OCI-M1 (cell line): ENCODE data around the gene GBF1.

Experiments used
- DNase-seq: peaks from one replicate; lab custom pipeline; 2025; lab: John Stamatoyannopoulos, UW

GBF1 gene

DNA sequence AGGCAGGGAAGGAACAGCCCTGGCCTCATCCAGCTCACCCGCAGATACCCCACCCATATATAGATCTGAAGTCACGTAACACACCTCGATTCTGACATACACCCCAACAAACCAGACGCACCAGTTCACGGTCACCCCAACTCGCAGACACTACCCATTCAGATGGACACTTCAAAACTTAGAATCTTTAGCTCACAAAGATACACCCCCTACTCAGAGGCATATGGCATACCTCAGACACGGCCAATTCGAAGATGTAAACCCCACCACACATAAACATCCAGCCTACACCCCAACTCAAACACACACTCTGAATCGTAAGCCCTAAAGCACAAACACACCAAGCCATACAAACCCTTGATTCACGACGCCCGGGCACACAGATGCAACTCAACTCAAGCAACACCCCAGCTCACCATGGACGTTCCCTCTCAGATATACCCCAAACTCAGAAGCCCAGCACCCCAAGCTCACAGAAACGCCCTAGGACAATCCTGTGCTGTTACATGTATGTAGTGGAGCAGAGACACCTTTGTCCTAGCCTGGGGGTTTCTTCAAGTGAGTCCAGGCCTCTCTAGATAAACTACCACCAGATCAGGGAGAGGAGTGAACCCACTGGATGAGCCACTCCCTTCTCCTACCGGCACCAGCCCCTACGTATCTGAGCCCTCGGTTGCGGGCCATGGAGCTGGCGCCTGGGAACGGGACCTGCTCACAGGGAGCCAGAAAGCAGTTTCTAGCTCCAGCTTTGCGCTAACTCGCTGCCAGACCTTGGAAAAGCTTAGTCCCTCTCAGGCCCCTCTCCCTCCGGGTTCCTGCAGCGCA is 164.5 kb downstream of the GBF1 start:
- no peak for DNase-seq

DNA sequence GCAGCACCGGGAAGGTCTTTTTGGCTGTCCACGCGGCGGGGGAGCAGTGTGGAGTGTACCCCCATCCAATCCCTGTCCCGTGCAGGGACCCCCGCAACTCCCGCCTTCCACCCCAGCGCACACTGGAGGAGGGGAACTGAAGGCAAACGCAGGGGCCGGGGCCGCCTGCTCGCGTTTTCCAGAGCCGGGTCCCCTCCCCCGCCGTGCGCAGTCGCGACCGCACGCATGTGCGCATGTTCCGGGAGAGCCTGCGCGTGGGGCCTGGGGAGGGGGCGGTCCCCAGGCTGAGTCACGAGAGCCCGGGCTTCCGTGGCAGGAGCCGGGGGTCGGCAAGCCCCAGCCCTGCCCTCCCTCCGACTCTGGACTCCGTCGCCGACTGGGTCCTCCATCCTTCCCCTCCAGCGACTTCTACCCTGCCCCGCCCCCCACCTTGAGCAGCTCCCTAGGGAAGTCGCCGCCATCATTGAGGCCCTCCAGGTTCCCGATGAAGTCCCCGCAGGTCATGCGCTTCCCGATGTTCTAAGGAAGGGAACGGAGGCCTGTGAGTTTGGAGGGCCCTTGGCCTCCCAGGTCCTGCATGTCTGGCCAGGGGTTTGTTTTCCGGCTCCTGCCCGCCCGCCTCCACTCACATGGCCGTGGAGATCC is 165.2 kb downstream of the GBF1 start:
- no peak for DNase-seq

DNA sequence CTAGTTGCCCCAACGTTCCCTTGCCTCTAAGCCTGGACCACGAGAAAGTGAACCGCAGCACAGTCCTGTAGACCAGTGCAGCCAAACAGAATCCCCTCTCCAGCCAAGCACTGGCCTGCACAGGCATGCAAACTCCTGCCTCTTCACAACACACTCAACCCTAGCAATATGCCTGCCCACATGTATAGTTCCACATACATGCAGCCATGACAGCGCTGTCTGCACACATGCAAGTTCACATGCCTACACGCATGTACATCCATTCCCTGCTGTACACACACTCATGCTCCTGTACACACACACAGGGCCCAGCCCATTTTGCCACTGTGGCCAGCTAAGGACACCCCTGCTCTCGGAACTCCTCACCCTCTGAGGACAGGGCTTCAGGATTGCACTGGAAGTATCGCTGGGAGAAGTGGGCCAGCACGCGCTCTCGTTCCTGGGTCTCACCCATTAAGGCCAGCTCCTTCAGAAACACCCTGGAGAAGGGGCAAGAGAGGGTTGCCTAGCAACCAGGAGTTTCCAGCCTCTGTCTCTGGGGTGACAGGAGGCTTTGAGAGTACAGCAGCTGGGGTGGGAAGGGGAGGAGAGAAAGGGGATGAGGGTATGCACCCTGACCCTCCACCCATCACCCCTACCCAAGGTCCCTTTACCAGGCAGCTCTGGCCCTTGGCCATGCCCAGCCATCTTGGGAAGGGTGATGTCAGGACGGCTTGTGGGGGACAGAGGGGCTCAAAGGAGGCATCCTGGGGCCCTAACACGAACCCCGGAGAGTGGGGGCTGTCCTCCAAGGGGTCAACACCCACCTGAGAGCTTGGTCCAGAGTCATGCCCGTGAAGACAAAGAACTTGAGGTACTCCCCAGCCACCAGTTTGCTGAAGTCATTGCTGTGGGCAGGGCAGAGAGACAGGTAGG is 166.3 kb downstream of the GBF1 start:
- DNase-seq, result no peak

DNA sequence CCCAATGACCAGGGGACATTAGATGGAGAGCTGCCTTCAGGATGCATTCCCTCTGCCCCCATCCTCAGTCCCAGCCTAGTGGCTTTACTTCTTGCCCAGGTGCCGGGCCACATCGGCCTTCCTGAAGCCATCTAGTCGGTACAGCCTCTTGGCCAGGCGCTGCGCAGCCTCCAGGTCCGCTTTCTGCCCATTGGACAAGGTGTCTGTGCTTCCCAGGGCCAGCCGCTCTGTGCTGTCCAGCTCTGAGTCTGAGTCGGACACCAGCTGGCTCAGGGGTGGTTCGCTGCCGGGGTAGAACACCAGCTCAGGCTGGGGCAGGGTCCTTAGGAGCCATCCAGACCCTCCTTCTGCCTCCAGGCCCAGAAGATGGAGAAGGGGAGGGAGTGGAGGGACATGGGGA is 167.0 kb downstream of the GBF1 start:
- no peak for DNase-seq

DNA sequence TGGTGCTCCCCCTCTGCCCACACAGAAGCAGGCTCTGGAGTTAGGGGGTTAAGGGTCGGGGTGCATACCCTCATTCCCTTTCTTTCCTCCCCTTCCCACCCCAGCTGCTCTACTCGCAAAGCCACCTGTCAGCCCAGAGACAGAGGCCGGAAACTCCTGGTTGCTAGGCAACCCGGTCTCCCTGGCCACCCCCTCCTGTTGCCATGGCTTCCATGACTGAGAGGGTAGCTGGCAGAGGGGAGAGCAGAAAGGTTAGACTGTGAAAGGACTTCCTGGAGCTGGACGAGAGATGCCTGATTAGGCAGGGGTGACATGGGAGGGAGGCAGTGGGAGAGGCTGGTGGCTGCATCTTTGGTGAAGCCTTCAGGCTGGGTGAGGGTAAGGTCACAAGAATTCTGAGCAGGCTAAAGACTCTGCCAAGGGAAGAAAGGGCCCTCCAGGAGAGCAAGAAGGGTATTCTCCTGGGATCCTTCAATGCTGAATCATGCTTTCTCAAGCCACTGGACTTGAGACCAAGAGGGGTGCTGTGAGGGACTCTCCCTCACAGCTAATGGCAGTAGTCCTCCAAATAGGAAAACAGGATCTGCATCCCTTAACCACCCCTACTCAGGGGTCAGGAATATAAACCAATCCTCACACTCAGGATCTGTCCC is 167.8 kb downstream of the GBF1 start:
- DNase-seq, result peak; percentile 34

DNA sequence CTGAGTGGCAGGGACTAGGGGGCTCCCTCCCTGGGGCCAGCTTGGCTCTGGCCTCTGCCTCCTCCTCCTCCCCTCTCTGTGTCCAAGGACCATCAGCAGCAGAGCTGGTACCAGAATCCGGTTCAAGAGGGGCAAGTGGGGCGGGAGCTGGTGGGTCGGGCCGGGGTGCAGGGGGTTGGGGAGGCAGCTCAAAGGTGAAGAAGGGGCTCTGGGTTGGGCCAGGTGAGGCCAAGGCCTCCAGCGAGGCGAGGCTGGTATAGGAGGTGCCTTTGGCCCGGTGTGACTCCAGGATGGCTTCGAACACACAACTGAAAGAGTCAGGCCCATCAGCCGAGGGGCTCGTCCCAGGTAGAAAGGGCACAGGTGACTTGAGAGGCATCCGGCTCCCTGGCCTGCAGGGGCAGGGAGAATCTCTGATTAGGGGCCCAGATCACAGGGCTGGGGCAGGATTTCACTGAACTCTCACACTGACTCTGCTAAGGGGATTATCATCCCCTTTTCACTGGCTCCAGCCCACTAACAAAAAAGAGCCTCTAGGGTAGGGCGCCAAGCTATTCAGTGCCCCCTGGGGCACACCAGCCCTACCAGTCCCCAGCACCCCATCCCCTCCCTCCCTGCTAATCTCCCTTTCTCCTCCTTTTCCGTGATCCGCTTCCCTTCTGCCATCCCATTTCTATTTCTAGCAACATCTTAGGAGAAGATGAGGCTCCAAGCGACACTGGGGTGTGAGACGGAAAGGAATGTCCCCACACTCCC is 168.7 kb downstream of the GBF1 start:
- DNase-seq, result no peak

DNA sequence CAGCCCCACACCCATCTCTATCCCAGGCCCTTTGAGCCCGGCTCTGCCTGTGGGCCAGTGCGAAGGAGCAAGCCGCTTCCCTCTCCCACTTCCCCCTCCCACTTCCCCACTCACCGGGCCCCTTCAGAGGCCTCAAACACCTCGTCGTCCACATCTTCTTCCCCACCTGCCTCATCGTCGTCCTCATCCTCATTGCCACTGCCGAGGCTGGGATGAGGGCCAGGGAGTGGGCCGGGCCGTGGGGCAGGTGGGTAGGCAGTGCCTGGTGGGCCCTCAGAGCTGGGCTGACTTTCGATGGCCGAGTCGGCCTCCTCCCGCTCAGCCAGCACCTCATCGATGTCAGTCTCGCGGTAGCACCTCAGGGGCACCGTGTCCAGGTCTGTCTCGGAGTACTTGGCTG is 169.4 kb downstream of the GBF1 start:
- no peak for DNase-seq

DNA sequence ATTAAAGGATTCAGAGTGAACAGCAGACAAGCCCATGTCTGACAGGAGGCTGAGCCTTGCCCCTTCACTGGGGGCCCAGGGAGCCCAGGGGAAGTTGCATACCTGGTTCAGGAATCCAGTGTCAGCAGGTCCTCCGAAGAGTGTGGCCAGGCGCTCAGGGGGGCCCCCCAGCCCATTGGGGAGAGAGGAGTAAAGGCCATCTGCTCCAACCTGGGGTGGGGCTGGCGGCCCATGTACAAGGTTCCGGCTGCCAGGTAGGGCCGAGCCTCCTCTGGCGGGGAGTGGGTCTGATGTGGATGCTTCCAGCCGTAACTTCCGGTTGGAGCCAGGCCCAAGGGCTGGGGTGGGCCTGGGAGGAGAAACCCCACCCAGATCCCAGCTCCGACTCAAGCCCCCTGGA is 171.0 kb downstream of the GBF1 start:
- no peak for DNase-seq

DNA sequence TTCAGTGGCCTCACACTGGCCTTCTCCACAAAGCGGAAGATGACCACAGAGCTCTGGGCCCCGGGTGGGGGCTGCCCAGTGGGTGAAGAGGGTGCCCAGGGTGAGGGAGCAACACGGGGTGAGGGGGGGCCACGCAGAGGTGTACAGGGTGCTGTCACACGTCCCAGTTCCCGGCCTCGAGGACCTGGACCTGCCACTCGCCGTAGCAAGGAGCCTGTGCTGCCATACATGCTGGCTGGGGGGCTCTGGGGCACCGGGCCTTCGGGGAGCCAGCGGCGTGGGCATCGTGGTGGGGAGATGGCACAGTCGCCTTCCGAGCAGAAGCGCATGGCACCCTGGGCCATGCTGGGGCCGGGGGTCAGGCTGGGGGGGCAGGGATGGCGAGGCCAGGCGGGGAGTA is 171.4 kb downstream of the GBF1 start:
- no peak for DNase-seq

DNA sequence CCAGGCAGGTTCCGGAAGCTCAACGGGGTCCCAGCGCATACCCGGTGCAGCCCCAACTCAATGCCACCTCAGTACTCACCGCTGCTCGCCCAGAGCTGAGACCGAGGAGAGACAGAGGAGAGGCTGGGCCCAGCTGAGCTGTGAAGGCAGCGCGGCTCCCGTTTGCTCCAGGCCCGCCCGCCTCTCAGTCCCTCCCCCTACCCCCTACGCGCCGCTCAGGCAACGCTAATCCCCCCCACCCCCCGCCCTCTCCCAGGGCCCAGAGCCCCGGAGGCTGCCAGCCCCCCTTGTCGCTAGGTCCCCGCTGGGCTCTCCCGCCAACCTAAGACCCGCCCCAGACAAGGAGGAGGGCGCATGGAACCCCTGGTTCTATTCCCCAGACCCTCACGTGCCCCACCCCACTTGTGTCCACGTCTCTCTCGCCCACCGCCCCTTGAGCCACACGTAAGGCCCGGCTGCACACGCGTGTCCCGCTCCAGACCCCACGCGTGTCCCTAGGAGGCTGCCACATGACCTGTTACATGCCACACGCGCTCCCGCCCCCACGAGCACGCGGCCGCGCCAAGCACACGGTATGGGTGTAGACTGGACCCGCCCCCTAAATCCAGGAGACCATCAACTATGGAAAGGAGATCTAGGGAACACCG is 173.4 kb downstream of the GBF1 start, which contains the start of gene PSD:
Gene PSD, minus strand, starts transcription at position 164 of the 647 bp plus-strand sequence. CDS start 1,747 bp downstream, outside the sequence.
- no peak for DNase-seq

DNA sequence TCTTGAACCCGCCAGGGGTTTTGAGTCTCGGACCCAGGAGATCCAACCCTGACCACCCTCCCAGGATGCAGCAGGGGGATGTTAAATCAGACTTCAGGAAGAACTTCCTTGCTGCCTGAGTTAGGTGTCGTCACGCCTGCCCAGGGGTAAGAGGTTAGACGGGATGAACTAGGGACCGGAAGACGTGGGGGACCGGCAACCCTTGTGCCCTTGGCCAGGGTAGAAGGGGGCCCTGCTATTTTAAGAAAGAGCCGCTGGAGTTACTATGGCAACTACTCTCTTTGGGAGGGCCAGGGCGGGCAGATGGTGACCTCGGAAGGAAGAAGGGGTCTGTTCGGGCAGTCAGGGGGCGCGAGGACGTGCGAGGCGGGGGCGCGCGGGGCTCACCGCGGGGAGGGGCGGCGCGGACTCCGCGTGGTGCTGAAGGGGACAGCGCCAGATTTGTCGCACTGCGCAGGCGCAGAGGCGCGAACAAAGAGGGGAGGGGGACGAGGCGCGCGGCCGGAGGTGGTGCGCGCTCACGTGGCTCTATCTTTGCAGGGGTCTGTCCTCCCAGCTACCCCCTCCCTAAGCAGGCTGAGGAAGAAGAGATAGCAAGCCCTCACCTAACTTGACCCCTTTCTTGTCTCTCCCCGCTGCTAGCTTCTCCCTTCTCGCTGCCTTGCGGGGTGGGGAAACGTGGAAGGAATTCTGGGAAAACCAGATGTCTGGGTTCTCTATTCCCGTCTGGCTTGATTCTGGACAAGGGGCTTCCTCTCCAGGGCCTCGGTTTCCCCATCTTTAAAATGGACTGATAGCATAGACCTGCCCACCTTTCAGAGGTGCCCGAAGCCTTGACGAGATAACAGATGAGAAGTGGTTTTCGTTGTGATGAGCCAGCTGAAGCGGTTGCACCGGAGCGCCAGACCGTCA is 174.2 kb downstream of the GBF1 start:
- peak; percentile 76 for DNase-seq

DNA sequence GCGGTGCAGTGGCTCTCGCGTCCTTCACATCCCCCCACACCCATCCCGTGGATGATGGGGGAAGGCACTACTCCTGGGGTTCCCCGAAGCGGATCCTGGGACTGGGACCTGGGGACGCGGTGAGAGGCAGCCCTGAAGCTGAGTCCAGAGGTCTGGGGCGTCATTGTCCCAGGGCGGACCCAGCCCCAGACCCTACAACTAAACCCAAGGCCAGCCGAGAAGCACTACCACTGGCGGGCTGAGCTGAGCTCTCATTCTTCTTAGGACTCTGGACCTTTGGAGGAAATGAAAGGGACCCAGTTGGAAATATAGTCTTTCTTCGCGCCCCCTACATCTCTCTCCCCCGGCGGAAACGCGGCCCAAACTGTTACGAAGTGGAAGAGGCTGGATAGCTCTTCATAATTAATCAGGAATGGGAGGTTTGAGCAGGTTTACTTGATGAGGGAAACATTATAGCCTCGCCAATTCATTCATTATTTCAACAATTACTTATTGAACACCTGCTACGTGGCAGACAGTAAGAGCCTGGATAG is 174.9 kb downstream of the GBF1 start:
- no peak for DNase-seq

DNA sequence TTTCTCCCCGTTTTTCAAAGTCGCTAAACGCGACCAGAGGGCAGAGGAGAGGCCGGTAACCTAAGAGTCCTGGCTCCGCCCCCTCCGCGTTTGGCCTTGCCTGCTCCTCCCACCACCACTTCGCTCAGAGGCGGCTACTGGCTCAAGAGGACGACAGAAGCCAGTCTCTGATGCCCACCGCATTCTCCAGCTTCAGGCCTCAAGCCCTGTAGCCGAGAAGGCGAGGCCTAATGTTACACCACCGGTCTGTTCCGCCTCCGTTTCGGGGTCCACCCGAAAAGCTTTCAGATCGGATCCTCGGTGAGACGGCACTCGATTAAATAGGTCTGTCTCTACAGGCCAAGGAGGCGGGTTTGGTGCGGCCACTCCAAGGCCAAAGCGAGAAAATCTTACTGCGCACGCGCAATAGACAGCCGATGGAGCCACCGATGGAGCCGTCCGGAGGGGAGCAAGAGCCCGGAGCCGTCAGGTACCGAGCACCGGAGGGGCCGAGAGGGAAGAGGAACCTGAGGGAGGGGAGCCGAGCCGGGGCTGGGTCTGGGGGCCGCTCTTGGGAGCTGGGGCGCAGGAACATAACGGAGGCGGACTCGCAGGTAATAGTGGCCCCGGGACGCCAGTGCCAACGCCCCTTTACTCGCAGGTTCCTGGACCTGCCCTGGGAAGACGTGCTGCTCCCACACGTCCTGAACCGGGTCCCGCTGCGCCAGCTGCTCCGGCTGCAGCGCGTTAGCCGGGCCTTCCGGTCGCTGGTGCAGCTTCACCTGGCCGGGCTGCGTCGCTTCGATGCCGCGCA is 175.6 kb downstream of the GBF1 start, which contains the start of gene FBXL15:
Gene FBXL15, plus strand, starts transcription at position 123 of the 793 bp plus-strand sequence. Its CDS starts 294 bp downstream, at position 417.
- peak; percentile 99 for DNase-seq

DNA sequence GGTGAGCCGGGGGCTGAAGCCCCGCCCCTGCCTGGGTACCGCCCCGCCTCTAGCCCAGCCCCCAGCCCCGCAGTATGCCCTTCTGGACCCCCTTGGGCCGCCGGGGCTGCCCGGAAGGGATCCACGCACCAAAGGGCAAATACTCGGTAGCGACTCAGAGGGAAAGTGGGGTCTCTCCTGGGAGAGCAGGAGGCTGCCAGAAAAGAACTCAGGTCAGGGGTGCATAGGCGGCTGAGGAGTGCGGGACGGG is 176.1 kb downstream of the GBF1 start:
- DNase-seq, result no peak

DNA sequence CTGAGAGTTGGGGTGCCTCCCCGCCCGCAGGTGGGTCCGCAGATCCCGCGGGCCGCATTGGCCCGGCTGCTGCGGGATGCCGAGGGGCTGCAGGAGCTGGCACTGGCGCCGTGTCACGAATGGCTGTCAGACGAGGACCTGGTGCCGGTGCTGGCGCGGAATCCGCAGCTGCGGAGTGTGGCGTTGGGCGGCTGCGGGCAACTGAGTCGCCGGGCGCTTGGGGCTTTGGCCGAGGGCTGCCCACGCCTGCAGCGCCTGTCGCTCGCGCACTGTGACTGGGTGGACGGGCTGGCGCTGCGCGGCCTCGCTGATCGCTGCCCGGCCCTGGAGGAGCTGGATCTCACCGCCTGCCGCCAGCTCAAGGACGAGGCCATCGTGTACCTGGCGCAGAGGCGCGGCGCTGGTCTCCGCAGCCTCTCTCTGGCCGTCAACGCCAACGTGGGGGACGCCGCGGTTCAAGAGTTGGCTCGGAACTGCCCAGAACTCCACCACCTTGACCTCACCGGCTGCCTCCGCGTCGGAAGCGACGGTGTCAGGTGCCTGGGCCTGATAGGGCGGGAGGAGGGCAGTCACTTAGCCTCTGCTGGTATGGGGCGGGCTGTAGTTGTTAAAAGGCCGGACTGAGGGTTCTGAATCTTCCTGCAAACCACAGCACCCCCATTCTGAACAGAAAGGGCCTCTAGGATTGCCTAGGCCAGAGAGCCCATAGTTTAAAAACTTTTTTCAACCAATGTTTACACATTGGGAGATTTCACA is 176.6 kb downstream of the GBF1 start:
- DNase-seq, result peak; percentile 65

DNA sequence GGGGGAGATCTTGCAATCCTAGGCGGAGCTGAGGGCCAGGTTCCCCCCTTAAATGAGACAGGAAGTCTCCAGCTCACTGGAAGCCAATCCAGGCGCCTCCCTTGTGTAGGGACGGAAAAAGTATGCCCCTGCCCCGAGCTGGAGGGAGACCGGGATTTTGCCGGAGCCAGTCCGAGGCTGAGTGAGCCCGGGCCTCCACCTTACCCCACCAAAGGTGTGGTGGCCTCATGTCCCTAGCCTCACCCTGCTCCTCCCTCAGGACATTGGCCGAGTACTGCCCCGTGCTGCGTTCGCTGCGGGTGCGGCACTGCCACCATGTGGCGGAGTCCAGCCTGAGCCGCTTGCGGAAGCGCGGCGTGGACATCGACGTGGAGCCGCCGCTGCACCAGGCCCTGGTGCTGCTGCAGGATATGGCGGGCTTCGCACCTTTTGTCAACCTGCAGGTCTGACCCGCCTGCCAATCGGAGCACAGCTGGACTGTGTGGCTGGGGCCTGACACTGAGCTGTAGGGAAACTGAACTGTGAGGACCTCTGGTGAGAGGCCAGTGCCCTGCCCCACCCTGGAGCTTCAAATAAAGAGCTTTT is 177.3 kb downstream of the GBF1 start:
- peak; percentile 93 for DNase-seq

DNA sequence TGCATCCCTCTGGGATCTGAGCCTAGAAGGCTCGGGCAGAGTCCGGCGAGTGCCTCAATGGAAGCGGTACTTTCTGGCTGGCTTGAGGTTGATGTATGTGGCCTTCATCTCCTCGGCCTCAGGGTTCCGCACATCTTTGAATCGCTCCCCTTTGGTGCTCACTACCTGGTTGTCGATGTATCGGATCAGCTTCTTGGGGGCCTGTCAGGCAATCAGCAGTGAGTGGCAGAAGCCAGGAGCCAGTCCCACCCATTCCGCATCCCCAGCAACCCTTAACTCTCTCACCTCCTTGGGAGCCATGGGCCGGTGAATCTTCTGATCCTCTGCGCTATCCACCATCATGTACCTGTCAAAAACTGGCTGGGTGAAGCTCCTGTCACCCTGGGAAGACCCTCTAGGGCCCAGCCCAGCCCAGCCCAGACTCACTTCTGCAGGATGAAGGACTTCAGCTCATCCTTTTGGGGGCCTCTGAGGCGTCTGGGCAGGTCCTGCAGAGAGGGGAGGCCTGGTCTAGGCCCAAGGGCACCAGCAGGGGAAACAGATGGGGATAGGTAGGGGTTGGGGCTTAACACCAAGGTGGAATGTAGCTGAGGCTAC is 178.1 kb downstream of the GBF1 start:
- DNase-seq, result no peak
